Medulla oblongata (tissue), 1 donor: ENCODE results near the gene MEGF11.

ENCODE experiments used
- DNase-seq: peaks from one replicate; pipeline ENCODE4 v3.0.0-alpha.2; 2015; ENCODE audit errors: extremely low spot score

MEGF11 gene

DNA sequence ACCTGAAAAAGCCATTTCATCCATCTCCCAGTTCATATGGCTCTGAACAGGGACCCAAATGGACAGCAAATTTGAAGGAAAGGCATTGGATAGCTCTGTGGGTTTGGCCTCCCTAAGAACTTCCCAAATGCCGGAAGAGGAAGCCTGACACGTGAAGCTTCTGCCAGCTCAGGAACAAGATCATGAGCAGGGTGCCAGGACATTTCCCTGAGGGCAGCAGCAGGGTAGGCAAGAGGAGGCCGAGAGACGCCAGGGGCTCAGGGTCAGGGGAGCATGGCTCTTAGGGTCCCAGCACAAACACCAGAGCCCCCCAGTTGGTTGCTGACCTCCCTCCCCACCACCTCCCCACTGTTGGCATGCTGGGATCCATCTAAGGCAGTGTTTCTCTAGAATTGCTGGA, 187.5 kb downstream of the MEGF11 start:
- no peak for DNase-seq

GRCh38 chr15:66065325-66065724, 188.2 kb downstream of the MEGF11 start:
- no peak for DNase-seq

DNA sequence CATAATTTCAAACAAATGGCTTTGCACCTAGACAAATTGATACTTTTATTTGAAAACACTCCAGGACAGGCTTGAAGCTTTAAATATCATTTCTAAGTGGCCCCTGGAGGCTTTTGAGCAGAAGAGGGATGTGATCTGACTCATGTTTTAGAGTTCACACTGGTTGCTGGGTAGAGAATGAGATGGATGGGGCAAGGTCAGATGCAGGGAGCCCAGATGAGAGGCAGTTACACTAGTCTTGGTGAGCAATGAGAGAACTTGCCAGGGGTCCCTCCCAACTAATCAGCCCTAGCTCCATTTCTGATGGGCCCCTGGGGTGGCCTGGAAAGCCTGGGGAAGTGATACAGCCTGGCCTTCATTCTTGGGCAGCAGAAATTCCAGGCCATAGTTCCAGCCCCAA, 190.4 kb downstream of the MEGF11 start:
- no peak for DNase-seq

DNA sequence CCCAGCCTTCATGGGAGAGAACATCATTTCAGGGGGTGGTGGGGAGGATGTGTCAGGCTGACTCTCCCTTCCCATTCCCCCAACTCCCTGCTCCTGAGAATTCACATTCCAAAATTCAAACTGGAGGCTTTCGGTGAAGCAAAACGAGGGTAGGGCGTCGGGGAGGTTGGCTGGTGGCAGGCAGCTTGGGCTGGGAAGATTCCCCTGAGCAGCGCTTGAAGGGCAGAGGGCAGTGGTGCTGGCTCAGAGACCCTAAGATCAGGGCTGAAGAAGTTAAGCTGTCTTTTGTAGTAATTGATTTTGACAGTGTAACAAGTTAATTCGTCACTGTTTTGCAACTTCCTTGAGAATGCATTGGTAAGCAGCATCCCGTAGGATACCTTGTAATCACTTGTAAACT, 196.5 kb downstream of the MEGF11 start:
- no peak for DNase-seq

GRCh38 chr15:66053991-66054390, 199.6 kb downstream of the MEGF11 start:
- DNase-seq, result peak; percentile 62

DNA sequence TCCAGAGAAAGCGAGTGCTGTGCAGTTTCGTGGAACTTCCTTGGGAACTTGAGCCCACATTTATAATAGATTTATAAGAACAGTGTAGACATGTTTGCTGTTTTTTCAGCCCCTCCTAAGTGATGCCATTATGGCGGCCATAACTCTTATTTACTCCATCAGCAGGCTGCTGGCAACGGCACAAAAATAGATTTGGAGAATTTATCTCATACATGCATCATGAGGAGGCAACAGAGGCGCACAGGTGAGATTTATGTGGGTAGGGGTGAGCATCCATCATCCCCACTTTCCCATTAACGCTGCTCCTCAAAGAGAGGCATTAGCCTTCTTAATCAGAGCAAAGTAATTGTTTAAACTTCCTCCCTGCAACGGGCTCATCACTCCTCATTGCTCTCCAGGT, 201.7 kb downstream of the MEGF11 start:
- no peak for DNase-seq

GRCh38 chr15:66050264-66050663, 203.3 kb downstream of the MEGF11 start:
- DNase-seq, result no peak

DNA sequence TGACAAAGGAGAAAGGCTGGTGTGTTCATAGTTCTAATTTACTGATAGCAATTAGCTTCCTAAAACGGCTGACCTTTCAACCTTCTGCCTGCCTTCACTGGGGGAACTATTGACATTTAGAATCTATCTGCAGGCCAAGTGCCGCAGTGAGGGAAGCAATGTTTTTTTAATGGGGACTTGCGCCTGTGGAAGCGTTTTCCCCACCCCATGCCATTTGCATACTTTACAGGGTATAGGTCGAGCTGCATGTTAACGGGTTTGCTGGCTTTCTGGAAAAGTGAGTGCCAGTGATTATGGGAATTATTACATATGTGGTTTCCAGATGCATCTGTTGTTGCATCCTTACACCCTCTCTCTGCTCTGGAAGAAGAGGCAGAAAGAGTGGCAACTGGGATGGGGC, 204.2 kb downstream of the MEGF11 start:
- DNase-seq, result no peak

DNA sequence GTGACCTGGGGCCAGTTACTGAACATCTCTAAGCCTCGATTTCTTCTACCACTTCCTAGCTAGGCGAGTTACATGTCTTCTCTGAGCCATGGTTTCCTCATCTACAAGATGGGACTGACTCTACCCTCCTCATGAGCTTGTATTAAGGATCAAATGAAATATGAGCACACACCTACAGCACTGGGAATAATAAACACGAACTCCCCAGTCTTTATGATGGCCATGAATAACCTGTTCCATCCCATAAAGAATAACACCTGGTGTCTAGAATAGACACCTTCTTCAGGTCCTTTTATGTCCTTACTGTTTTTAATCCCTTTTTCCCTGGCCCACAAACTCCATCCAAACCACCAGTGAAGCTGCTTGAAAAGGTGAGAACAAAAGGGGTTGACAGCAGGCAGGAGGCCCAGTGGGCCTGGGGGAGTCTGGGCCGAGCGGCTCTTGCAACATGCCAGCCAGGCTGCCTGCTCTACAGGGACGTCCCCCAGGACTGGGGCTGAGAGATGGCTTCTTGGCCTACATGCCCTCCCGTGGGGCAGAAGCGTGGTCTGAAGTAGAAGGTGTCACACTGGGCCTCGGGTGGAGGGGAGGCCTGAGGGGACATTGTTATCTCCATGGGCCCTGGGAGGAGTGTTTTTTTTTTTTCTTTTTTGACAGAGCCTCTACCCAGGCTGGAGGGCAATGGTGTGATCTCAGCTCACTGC, 206.1 kb downstream of the MEGF11 start:
- no peak for DNase-seq

GRCh38 chr15:66046751-66047150, 206.8 kb downstream of the MEGF11 start:
- no peak for DNase-seq

DNA sequence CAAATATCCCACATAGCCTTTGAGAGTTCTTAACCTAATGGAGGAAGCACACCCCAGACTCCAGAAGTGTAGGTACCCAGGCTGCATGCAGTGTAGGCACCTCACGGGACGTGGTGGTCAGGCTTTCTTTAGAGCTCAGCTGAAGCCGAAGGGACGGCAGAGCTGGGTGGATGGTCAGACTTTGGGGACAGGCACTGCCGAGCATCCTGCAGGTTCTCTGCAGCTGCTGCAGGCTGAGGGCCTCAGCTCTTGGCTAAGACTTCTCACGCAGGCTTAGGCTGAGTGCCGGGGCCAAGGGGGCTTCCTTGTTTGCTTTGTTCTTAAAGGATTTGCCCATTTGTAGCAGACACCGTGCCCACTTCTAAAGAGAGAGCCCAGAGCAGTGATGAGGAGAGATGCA, 207.2 kb downstream of the MEGF11 start:
- no peak for DNase-seq

DNA sequence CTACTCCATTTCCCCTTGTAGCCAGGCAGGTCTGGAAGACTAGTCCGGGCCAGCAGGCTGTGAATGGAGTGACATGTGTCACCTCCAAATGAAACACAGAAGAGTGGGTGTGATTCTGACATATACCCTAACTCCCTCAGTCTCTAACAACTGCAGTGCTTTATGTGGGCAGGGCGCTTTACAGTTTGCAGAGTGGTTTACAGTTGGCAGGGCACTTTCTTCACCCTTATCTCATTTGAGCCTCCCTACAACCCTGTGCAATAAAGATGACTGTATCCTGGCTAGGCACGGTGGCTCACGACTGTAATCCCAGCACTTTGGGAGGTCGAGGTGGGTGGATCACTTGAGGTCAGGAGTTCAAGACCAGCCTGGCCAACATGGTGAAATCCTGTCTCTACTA, 208.0 kb downstream of the MEGF11 start:
- DNase-seq, result no peak

GRCh38 chr15:66044837-66045236, 208.7 kb downstream of the MEGF11 start:
- no peak for DNase-seq

GRCh38 chr15:66043264-66043663, 210.3 kb downstream of the MEGF11 start:
- no peak for DNase-seq

- no peak for DNase-seq
These were observed 210.9 kb downstream of the MEGF11 start for GRCh38 chr15:66042624-66043023.

DNA sequence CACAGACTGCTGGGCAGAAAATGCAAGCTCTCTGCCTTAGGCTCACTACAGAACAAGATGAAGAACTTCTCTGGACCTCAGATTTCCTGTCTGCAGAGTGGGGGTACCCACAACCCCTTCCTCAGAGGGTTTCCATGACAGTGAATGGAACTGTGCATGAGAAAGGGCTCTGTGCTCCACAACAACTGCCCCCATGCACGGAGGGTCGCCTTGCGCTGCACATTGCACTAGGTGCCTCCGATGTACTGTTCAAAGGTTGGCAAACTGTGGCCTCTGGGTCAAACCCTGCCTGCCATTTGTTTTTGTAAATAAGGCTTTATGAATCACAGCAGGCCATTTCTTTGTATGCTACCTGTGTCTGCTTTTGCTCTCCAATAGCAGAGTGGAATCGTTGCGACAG, 212.3 kb downstream of the MEGF11 start:
- DNase-seq, result no peak

- no peak for DNase-seq
These were observed 213.2 kb downstream of the MEGF11 start for GRCh38 chr15:66040211-66040892.

DNA sequence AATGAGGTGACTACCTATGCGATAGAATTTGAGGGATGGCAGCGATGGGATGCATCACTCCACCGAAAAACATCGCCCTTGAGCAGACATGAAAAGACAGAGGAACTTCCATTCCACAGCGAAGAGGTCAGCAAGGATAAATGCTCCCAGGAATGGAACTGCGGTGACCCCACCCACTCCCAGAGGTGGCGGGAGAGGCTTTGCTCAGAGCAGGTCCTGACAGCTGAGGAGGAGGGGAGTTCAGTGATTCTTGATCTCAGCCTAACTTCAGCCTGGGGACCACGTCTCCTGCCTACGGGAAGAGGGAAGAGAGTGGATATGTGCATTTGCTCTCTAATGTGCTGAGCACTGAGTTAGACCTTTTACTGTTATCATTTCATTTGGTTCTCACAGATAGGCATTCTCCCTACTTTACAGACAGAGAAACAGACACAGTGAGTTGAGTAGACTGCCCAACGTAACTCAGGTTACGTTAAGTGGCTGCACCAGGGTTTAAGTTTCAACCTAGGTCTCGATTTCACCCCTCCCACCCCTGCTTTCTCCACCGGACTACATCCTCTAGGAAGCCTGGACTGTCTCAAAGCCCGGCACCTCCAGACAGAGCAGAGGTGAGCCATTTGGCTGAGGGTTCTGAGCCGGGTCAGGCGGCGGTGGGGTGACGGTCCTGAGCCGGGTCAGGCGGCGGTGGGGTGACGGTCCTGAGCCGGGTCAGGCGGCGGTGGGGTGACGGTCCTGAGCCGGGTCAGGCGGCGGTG, 214.3 kb downstream of the MEGF11 start:
- no peak for DNase-seq

DNA sequence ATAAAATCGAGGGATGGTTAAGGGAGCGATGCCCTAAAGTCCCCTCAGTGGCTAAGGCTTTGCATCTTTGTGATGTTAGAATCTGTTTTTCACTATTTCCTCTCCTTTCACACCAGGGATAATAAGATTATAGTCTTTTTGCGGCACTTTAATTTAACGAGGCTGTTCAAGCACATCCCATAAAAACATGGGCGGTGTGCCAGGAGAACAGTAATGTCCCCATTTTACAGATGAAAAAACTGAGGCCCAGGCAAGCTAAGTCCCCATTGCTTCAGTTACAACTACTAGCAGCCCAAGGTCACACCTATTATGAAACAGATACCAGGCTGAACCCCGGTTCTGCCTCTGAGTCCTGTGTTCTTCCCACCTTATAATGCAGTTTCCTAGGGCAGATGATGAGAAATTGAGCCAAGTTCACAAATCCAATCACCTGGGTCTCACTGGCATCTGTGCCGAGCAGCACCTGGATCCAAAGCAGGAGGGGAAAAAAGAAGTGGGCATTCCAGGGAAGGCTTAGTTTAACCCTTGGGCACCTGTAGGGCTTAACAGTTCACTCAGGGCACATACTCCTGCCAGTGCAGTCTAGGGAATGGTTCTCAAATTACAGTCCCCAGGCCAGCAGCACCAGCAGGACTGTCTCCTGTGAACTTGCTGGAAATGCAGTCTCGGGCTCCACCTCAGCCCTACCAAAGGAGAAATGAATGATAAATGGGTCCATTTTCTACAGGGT, 215.0 kb downstream of the MEGF11 start:
- no peak for DNase-seq

- DNase-seq, result no peak
These were observed 216.7 kb downstream of the MEGF11 start for GRCh38 chr15:66036859-66037258.

DNA sequence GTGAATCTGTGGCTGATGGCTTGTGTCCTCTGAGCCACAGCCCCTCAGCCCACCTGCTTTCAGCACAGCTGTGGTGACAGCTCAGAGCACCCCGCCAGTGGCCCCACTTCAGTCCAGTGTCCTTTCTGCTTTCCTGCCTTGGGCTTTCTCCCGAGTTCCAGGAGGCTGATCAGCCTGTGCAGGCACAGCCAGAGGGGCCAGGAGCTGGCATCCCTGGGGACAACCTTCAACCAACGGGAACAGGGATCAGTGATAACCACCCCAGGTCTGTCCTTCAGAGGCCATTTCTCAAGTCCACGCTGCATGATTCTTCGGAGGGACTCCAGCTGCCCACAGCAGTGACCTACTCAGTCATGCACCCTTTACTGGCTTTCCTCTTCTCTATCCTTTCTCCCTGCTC, 217.6 kb downstream of the MEGF11 start:
- no peak for DNase-seq

DNA sequence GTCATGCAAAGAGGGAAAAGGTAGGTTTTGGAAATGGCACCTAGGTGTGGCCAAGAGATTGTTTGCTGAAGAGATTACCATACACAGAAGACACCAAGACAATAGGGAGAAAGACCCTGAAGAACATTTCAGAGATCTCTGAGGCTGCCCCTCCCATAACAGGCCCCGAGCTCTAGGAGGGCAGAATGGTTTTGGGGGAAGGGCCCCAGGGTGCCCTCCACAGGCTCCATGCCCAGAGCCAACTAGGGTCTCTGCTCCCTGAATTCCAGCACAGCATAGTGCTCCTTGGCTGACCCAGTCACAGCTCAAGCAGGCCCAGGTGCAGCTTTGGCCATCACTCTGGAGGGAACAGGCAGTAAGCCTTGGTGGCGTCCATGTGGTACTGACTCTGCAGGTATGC, 220.4 kb downstream of the MEGF11 start:
- DNase-seq, result no peak
